Stimulated activated CD4-positive, alpha-beta T cell treated with anti-CD3 and anti-CD28 coated beads, Interleukin-2, amount 100 ng/mL, for 4 hours (primary cell): Measurements from ENCODE around the gene SNRPB.

ENCODE experiments used
- DNase-seq: peaks from one replicate; pipeline ENCODE4 v3.0.0-alpha.2; 2020; ENCODE audit warnings: low read depth

The SNRPB gene

DNA sequence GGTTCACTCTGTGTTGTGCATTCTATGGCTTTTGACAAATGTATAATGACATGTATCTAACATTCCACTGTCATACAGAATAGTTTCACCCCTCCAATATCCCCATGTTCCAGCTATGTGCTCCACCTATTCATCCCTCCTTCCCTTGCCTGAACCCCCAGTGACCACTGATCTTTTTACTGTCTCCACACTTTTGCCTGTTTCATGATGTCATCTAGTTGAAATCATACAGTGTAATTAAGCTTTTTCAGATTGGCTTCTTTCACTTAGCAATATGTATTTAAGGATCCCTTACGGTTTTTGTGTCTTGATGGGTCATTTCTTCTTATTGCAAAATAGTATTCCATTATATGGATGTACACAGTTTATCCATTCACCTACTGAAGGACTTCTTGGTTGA lies 50.1 kb downstream of the SNRPB start:
- no peak for DNase-seq

- no peak for DNase-seq
These were observed 52.2 kb downstream of the SNRPB start for GRCh38 chr20:2418388-2418787.

DNA sequence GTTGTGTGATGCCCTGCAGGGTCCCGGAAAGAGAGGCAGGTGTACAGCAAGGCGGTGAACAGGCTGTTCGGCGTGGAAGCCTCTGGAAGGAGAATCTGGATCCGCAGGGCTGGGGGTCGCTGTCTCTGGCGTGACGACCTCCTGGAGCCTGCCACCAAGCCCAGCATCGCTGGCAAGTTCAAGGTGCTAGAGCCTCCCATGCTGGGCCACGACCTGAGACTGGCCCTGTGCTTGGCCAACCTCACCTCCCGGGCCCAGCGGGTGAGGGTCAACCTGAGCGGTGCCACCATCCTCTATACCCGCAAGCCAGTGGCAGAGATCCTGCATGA lies 53.4 kb downstream of the SNRPB start:
- no peak for DNase-seq

DNA sequence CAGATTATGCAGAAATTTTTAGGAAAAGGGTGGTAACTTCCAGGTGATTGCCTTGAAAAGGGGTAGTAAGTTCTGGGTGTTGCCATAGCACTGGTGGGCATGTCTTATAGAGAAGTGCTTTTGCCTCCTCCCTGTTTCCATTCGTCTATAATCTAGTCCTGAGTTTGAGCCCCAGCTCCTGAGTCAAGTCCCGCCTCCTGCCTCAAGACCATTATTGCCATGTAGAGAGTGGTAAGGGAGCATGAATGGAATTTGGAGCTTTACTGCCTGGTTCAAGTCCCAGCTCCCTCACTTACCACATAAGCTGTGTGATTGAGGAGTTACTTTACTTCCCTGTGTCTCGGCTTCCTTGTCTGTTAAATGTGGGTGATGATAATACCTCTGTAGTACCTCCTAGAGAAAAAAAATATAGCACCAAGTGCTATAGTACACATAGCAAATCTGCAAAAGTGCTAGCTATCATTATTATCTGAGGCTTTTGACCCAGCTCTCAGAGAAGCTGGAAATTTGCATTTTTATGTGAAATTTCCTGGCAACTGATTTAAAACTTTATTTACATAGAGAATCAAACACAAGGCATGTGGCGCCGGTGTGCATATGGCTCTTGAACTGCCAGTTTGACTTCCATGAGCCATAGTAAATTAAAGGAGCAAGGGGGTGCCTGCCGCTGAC lies 53.9 kb downstream of the SNRPB start:
- no peak for DNase-seq
